Neuronal stem cell (in vitro differentiated cells): Measurements from ENCODE around the gene DIPK1A.

Experiments used
- DNase-seq: peaks from one replicate; pipeline ENCODE4 v3.0.0-alpha.2; 2013; ENCODE audit warnings: low spot score
- H2AFZ ChIP-seq: one replicate; pipeline ENCODE4 v1.6.1; 2013; ENCODE audit warnings: mild to moderate bottlenecking, low read length, inconsistent platforms
- H2AK5ac ChIP-seq: 2 replicates; pipeline ENCODE4 v1.6.1; 2013; ENCODE audit warnings: low read depth, mild to moderate bottlenecking, inconsistent platforms, low read length, moderate library complexity, mixed read lengths
- H2BK120ac ChIP-seq: 2 replicates; pipeline ENCODE4 v1.6.1; 2013; ENCODE audit warnings: low read depth, mild to moderate bottlenecking, inconsistent platforms, low read length, moderate library complexity, mixed read lengths
- H2BK12ac ChIP-seq: one replicate; pipeline ENCODE4 v1.6.1; 2013; ENCODE audit warnings: low read length, inconsistent platforms
- H2BK15ac ChIP-seq: 2 replicates; pipeline ENCODE4 v1.6.1; 2013; ENCODE audit warnings: mild to moderate bottlenecking, low read length, inconsistent platforms, mixed read lengths
- H2BK5ac ChIP-seq: one replicate; pipeline ENCODE4 v1.6.1; 2013; ENCODE audit warnings: inconsistent platforms, mild to moderate bottlenecking, low read length, moderate library complexity
- H3K14ac ChIP-seq: one replicate; pipeline ENCODE4 v1.6.1; 2013; ENCODE audit warnings: low read length, inconsistent platforms
- H3K18ac ChIP-seq: 2 replicates; pipeline ENCODE4 v1.6.1; 2013; ENCODE audit warnings: low read length, inconsistent platforms
- H3K23ac ChIP-seq: 2 replicates; pipeline ENCODE4 v1.6.1; 2013; ENCODE audit warnings: low read depth, mild to moderate bottlenecking, mixed read lengths, low read length, inconsistent platforms; ENCODE audit not compliant: poor library complexity
- H3K27ac ChIP-seq: replicated peaks from 3 replicates; pipeline ENCODE4 v1.5.1; 2013; ENCODE audit warnings: low read length, inconsistent platforms
- H3K27me3 ChIP-seq, 3 experiments: 2 replicates each; pipeline ENCODE4 v1.6.1; 2013; ENCODE audit warnings: low read length in 3 of 3, mild to moderate bottlenecking in 2 of 3, inconsistent platforms in 1 of 3, low read depth in 1 of 3, mixed read lengths in 1 of 3, moderate library complexity in 1 of 3; ENCODE audit not compliant: control insufficient read depth in 3 of 3, insufficient read depth in 3 of 3
- H3K36me3 ChIP-seq, 2 donors: replicated peaks in 1 of 2; 2 replicates each; pipeline ENCODE4 v1.6.1; 2013; ENCODE audit warnings: low read length in 2 of 2; ENCODE audit not compliant: control insufficient read depth in 2 of 2, insufficient read depth in 2 of 2
- H3K4ac ChIP-seq: 2 replicates; pipeline ENCODE4 v1.6.1; 2013; ENCODE audit warnings: inconsistent platforms, mild to moderate bottlenecking, low read length, moderate library complexity
- H3K4me1 ChIP-seq, 2 donors: 1 replicate in 1 of 2; 2 replicates in 1 of 2; pipeline ENCODE4 v1.6.1; 2013; ENCODE audit warnings: low read length in 2 of 2, low read depth in 1 of 2; ENCODE audit not compliant: control insufficient read depth in 2 of 2, insufficient read depth in 1 of 2
- H3K4me2 ChIP-seq: one replicate; pipeline ENCODE4 v1.6.1; 2013; ENCODE audit warnings: mild to moderate bottlenecking, low read length, inconsistent platforms; ENCODE audit not compliant: insufficient read depth, poor library complexity, severe bottlenecking
- H3K4me3 ChIP-seq, 2 donors: 2 replicates each; pipeline ENCODE4 v1.5.1; 2013; ENCODE audit warnings: low read length in 2 of 2, mild to moderate bottlenecking in 2 of 2, inconsistent platforms in 1 of 2, moderate library complexity in 1 of 2
- H3K79me1 ChIP-seq: one replicate; pipeline ENCODE4 v1.6.1; 2013; ENCODE audit warnings: low read depth, mild to moderate bottlenecking, inconsistent platforms, low read length, moderate library complexity
- H3K9ac ChIP-seq: one replicate; pipeline ENCODE4 v1.6.1; 2013; ENCODE audit warnings: mild to moderate bottlenecking, low read depth, low read length, inconsistent platforms; ENCODE audit not compliant: poor library complexity
- H3K9me3 ChIP-seq, 2 donors: replicated peaks in 1 of 2; 2 replicates each; pipeline versions ENCODE3 to v1.6.1; 2013; ENCODE audit warnings: low read length in 2 of 2, mild to moderate bottlenecking in 2 of 2, inconsistent platforms in 1 of 2, low read depth in 1 of 2, mixed read lengths in 1 of 2, moderate library complexity in 1 of 2; ENCODE audit not compliant: control insufficient read depth in 2 of 2, insufficient read depth in 1 of 2
- H4K8ac ChIP-seq: one replicate; pipeline ENCODE4 v1.6.1; 2013; ENCODE audit warnings: low read depth, mild to moderate bottlenecking, inconsistent platforms, low read length, moderate library complexity
- H4K91ac ChIP-seq: one replicate; pipeline ENCODE4 v1.6.1; 2013; ENCODE audit warnings: low read length, low read depth, mild to moderate bottlenecking, inconsistent platforms; ENCODE audit not compliant: poor library complexity
- WGBS, 2 donors: extraction: QIAGEN DNeasy Blood & Tissue Kit; methylation state at CpG; one replicate each; pipeline ENCODE4 v1.1.7; 2013; ENCODE audit warnings: missing lambda C conversion rate in 2 of 2, mixed read lengths in 1 of 2; ENCODE audit not compliant: insufficient read length in 2 of 2, insufficient replicate concordance in 1 of 2; ENCODE audit errors: extremely low coverage in 2 of 2; 5-methylcytosine and 5-hydroxymethylcytosine counted together

Gene DIPK1A

DNA sequence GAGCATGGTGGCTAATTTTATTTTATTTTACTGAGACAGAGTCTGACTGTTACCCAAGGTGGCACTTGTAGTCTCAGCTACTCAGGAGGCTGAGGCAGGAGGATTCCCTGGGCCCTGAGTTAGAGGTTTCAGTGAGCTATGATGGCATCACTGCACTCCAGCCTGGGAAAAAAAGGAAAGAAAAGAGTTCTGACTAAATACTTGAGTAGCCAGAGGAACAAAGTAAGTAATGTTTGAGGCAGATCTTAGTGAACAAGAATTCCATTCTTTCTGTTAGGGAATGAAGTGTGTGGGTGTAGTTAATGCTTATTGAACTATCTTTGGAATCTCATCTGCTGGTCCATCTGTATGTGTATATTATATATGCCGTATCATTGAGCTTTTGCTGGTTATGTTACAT is 163.3 kb downstream of the DIPK1A start:
- Histone ChIP-seq H3K79me1 (no peaks in the 10 kb centered on the region), H3K14ac (no peak overlapping the region), H2BK12ac (no peak overlapping the region), H3K27ac (no peak overlapping the region), H3K4me3 (no peak overlapping the region), H2BK120ac (no peak overlapping the region), H3K4me2 (no peak overlapping the region), H2BK5ac (no peak overlapping the region), H3K23ac (no peak overlapping the region), H3K18ac (no peak overlapping the region), H3K9me3 (no peaks in the 10 kb centered on the region), H3K4ac (no peak overlapping the region), H4K91ac (no peak overlapping the region), H3K27me3 (peaks cover 0 to 8% (median 0%) of the 10 kb centered on the region in 3 experiments), H2AK5ac (no peak overlapping the region), H4K8ac (no peak overlapping the region), H2BK15ac (no peak overlapping the region), H3K36me3 (no peaks in the 10 kb centered on the region), H2AFZ (no peak overlapping the region), H3K9ac (no peak overlapping the region), H3K4me1 (peaks cover 0 to 1% of the 10 kb centered on the region in 2 donors)
- no CpG with 5 or more reads among the region's 1 CpG for WGBS, 2 donors
- DNase-seq, result no peak

- Histone ChIP-seq H2AFZ (no peak overlapping the region), H2AK5ac (no peak overlapping the region), H3K9ac (no peak overlapping the region), H3K4me3 (no peak overlapping the region), H3K4me1 (peaks cover 0 to 1% of the 10 kb centered on the region in 2 donors), H3K18ac (no peak overlapping the region), H3K27me3 (peaks cover 0 to 8% (median 0%) of the 10 kb centered on the region in 3 experiments), H3K14ac (no peak overlapping the region), H4K8ac (no peak overlapping the region), H3K4me2 (no peak overlapping the region), H3K9me3 (no peaks in the 10 kb centered on the region), H3K23ac (no peak overlapping the region), H2BK15ac (no peak overlapping the region), H3K27ac (no peak overlapping the region), H2BK12ac (no peak overlapping the region), H3K4ac (no peak overlapping the region), H2BK5ac (no peak overlapping the region), H2BK120ac (no peak overlapping the region), H3K79me1 (no peaks in the 10 kb centered on the region), H4K91ac (no peak overlapping the region), H3K36me3 (no peaks in the 10 kb centered on the region)
- no peak for DNase-seq
These were observed 164.0 kb downstream of the DIPK1A start for GRCh38 chr1:92797297-92797696.

- H3K4me3 ChIP-seq, result no peak overlapping the region
These were observed 166.1 kb downstream of the DIPK1A start for GRCh38 chr1:92795166-92795565.

GRCh38 chr1:92792340-92792782 is 168.9 kb downstream of the DIPK1A start:
- no CpG with 5 or more reads among the region's 3 CpGs for WGBS, 2 donors
- H4K91ac ChIP-seq, result no peak overlapping the region
- H3K27ac ChIP-seq, result no peak overlapping the region
- H3K4me2 ChIP-seq, result no peak overlapping the region
- H3K79me1 ChIP-seq, result no peaks in the 10 kb centered on the region
- H3K4ac ChIP-seq, result no peak overlapping the region
- DNase-seq, result peak; percentile 24
- H3K36me3 ChIP-seq, result no peaks in the 10 kb centered on the region
- no peak overlapping the region for H3K9ac ChIP-seq
- H3K4me1 ChIP-seq, result peaks cover 2% of the 10 kb centered on the region in 2 donors
- H2BK12ac ChIP-seq, result no peak overlapping the region
- no peak overlapping the region for H3K23ac ChIP-seq
- peaks cover 0 to 8% (median 0%) of the 10 kb centered on the region in 3 experiments for H3K27me3 ChIP-seq
- no peak overlapping the region for H2AFZ ChIP-seq
- H3K9me3 ChIP-seq, result no peaks in the 10 kb centered on the region
- no peak overlapping the region for H3K4me3 ChIP-seq
- no peak overlapping the region for H3K14ac ChIP-seq
- no peak overlapping the region for H2AK5ac ChIP-seq
- no peak overlapping the region for H4K8ac ChIP-seq
- H2BK120ac ChIP-seq, result no peak overlapping the region
- H3K18ac ChIP-seq, result no peak overlapping the region
- no peak overlapping the region for H2BK15ac ChIP-seq
- no peak overlapping the region for H2BK5ac ChIP-seq

More at GRCh38 chr1:92795166-92795565, 166.1 kb downstream of the DIPK1A start:
- Histone ChIP-seq H3K4ac (no peak overlapping the region), H3K4me2 (no peak overlapping the region), H2AK5ac (no peak overlapping the region), H4K8ac (no peak overlapping the region), H3K79me1 (no peaks in the 10 kb centered on the region), H3K18ac (no peak overlapping the region), H2AFZ (no peak overlapping the region), H3K4me1 (peaks cover 2 to 4% of the 10 kb centered on the region in 2 donors), H3K9me3 (no peaks in the 10 kb centered on the region), H2BK12ac (no peak overlapping the region), H2BK15ac (no peak overlapping the region), H3K36me3 (no peaks in the 10 kb centered on the region), H3K27ac (no peak overlapping the region), H3K14ac (no peak overlapping the region), H2BK120ac (no peak overlapping the region), H3K27me3 (peaks cover 0 to 8% (median 0%) of the 10 kb centered on the region in 3 experiments), H3K23ac (no peak overlapping the region), H2BK5ac (no peak overlapping the region), H3K9ac (no peak overlapping the region), H4K91ac (no peak overlapping the region)
- WGBS, 2 donors, result no CpG with 5 or more reads among the region's 4 CpGs
- no peak for DNase-seq
